ENCODE measurements around the gene USP10. TPM values are rescaled to one million over a fixed set of nuclear protein-coding genes. Genes with fewer than 3 reads are reported as not detected.

The USP10 gene
- total and polyA plus RNA-seq, 3 donors from 2014 or later: 53.6 to 108 (median 101) TPM

DNA sequence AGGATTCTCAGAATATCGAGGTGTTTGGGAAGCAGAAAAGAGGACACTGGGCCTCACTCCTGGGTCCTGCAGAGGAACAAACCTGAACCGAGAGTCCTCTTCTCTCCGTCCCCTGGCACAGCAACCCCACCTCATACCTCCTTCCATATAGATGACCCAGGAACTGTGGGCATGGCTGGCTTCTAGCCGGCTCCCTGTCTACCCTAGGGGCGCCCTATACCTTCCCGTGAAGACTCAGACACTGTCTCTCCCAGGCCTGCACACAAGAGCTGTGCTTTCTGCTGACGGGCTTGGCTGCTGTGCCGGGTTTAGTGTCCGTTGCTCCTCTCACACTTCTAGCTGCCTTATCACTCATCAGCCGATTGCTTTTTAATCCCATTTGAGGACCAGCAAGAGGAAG lies 73.5 kb downstream of the USP10 start:
- Histone ChIP-seq H3K27me3 (no peaks in the 10 kb centered on the region), H3K36me3 (ENCODE audit: low read depth, missing control alignments) (no peaks in the 10 kb centered on the region), H3K4me1 (no peaks in the 10 kb centered on the region), H3K4me3 (no peak overlapping the region), H3K27ac (no peak overlapping the region), H3K9me3 (no peaks in the 10 kb centered on the region)
- intact Hi-C loops (cut with DNase I; ENCODE audit: low total_unique reads): no loop called here
- DNase-seq: no peak
- TF ChIP-seq, protein P1, sequence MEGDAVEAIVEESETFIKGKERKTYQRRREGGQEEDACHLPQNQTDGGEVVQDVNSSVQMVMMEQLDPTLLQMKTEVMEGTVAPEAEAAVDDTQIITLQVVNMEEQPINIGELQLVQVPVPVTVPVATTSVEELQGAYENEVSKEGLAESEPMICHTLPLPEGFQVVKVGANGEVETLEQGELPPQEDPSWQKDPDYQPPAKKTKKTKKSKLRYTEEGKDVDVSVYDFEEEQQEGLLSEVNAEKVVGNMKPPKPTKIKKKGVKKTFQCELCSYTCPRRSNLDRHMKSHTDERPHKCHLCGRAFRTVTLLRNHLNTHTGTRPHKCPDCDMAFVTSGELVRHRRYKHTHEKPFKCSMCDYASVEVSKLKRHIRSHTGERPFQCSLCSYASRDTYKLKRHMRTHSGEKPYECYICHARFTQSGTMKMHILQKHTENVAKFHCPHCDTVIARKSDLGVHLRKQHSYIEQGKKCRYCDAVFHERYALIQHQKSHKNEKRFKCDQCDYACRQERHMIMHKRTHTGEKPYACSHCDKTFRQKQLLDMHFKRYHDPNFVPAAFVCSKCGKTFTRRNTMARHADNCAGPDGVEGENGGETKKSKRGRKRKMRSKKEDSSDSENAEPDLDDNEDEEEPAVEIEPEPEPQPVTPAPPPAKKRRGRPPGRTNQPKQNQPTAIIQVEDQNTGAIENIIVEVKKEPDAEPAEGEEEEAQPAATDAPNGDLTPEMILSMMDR (IDR thresholded peaks at IDR 0.05): no peak
- TF ChIP-seq POLR2A (IDR thresholded peaks at IDR 0.05): no peak
- WGBS, 2 donors: 89 to 93% methylated on average over 10 of the region's 10 CpGs

DNA sequence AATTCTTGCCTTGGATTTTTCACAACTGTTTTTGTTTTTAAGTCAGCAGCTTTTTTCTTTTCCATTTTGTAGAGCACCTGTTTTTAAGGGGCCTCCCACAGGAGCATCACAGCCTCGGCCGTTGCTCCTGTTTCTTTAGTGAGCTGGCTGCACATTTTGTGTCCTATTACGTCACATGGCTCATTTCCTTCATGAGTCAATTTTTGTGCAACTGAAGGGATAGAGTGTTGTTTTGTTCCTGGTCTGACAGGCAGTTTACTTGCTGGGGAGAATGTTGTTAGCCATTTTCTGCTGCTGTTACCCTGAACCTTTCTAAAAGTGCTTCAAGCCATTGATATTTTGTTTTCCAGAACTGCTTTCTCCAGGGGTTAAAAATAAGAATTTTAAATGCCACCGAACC lies 75.0 kb downstream of the USP10 start:
- Histone ChIP-seq H3K27me3 (no peaks in the 10 kb centered on the region), H3K36me3 (ENCODE audit: low read depth, missing control alignments) (no peaks in the 10 kb centered on the region), H3K27ac (no peak overlapping the region), H3K4me3 (no peak overlapping the region), H3K4me1 (no peaks in the 10 kb centered on the region), H3K9me3 (no peaks in the 10 kb centered on the region)
- TF ChIP-seq POLR2A (IDR thresholded peaks at IDR 0.05): no peak
- TF ChIP-seq, protein P1 (IDR thresholded peaks at IDR 0.05): no peak
- intact Hi-C loops (cut with DNase I; ENCODE audit: low total_unique reads): no loop called here
- no peak for DNase-seq
- WGBS, 2 donors: 72 to 78% methylated on average over 4 of the region's 4 CpGs

DNA sequence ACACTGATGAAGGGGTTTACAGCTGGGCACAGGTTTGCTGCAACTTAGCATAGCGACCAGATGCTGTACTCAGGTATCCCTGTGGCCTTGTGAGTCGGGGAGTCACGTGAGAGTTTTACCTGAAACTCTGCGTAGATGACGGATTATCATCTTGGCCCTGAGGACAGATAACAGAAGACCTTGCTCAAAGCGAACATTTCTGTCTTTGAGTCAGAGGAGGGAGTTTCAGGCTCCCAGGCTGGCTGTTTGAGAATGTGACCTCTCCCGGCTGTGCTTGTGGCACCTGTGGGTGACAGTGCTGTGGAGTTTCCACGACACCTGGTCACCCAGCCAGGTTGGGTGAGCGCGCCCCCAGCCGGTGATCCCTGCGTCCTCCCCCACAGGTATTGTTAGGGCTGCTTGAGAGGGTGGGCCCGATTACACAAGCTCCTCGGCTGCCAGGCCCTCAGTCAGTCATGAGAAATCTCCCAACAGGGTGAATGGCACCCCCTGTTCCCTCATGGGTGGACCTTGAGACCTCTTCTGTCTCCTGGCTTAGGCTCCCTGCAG lies 75.5 kb downstream of the USP10 start:
- no peaks in the 10 kb centered on the region for H3K27me3 ChIP-seq
- 79 to 84% methylated on average over 8 to 14 of the region's 14 CpGs for WGBS, 2 donors
- intact Hi-C loops (cut with DNase I; ENCODE audit: low total_unique reads): no loop called here
- no peaks in the 10 kb centered on the region for H3K9me3 ChIP-seq
- H3K4me3 ChIP-seq: no peak overlapping the region
- no peaks in the 10 kb centered on the region for H3K36me3 ChIP-seq (ENCODE audit: low read depth, missing control alignments)
- H3K27ac ChIP-seq: no peak overlapping the region
- no peak for DNase-seq
- no peaks in the 10 kb centered on the region for H3K4me1 ChIP-seq
- no peak for TF ChIP-seq POLR2A (IDR thresholded peaks at IDR 0.05)
- TF ChIP-seq, protein P1 (IDR thresholded peaks at IDR 0.05): no peak

DNA sequence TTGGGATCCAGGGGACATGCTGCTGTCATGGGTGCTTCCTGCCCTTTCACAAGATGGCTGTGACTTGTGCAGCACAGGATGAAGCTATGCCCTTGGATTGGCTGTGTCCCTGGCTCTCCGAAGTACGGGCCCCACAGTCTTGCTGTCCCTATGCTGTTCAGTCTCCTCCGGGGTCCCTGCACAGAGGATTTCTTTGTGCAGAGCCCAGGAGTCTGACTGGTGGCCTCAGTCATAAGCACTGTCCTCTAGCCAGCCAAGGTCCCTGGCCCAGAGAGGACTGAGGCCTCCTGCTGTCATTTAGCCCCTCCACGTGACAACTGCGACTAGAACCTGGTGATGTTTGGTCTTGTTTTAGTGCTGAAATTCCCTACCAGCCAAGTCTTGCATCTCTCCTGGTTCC lies 77.6 kb downstream of the USP10 start:
- TF ChIP-seq POLR2A (IDR thresholded peaks at IDR 0.05): no peak
- TF ChIP-seq, protein P1 (IDR thresholded peaks at IDR 0.05): no peak

DNA sequence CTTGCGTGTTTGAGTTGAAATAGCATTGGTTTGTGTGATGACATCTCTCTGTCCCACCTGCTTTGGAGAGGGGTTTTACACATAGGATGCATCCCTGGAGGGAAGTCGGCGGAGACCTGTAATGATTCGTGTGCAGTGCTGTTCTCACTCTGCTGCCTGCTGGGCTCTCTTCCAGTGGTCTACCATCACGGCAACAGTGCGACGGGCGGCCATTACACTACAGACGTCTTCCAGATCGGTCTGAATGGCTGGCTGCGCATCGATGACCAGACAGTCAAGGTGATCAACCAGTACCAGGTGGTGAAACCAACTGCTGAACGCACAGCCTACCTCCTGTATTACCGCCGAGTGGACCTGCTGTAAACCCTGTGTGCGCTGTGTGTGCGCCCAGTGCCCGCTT lies 78.9 kb downstream of the USP10 start:
- Histone ChIP-seq H3K4me3 (no peak overlapping the region), H3K27me3 (no peaks in the 10 kb centered on the region), H3K4me1 (no peaks in the 10 kb centered on the region), H3K27ac (no peak overlapping the region), H3K9me3 (no peaks in the 10 kb centered on the region), H3K36me3 (ENCODE audit: low read depth, missing control alignments) (no peaks in the 10 kb centered on the region)
- TF ChIP-seq POLR2A (IDR thresholded peaks at IDR 0.05): no peak
- TF ChIP-seq, protein P1 (IDR thresholded peaks at IDR 0.05): no peak
- no peak for DNase-seq
- intact Hi-C loops (cut with DNase I; ENCODE audit: low total_unique reads): no loop called here
- WGBS, 2 donors: 96% methylated on average over 16 to 18 of the region's 18 CpGs

More for the DNA sequence above, 77.6 kb downstream of the USP10 start:
- intact Hi-C loops (cut with DNase I; ENCODE audit: low total_unique reads): no loop called here
- DNase-seq: no peak
- no peaks in the 10 kb centered on the region for H3K36me3 ChIP-seq (ENCODE audit: low read depth, missing control alignments)
- H3K27ac ChIP-seq: no peak overlapping the region
- no peaks in the 10 kb centered on the region for H3K4me1 ChIP-seq
- no peaks in the 10 kb centered on the region for H3K9me3 ChIP-seq
- 94 to 100% methylated on average over 2 to 5 of the region's 5 CpGs for WGBS, 2 donors
- H3K27me3 ChIP-seq: no peaks in the 10 kb centered on the region
- no peak overlapping the region for H3K4me3 ChIP-seq
